HEK293 (cell line): ENCODE measurements around the gene UBAC2.

Source experiments
- CTCF ChIA-PET: fragments of 350-600 bp; formaldehyde crosslinking; extraction: SDS; loops from one replicate; lab custom pipeline; 2021; ENCODE audit warnings: antibody characterized with exemption; lab: Yijun Ruan, JAX
- POLR2A ChIA-PET: fragments of 300-600 bp; formaldehyde crosslinking; extraction: SDS; loops from one replicate; lab custom pipeline; 2020; ENCODE audit warnings: antibody characterized with exemption, inconsistent platforms; lab: Yijun Ruan, JAX
- H3K27ac ChIP-seq: fragments of 200-500 bp; sonication (Bioruptor generic); 2 replicates; pipeline ENCODE4 v1.5.1; 2014; ENCODE audit warnings: low read depth, low read length, control low read depth, inconsistent platforms; ENCODE audit errors: extremely low read depth
- H3K36me3 ChIP-seq, 2 experiments: fragments of 200-500 bp in 1 of 2; sonication (Bioruptor generic) in 1 of 2; 1 replicate in 1 of 2; 2 replicates in 1 of 2; pipeline ENCODE4 v1.5.1; 2014 to 2017; ENCODE audit warnings: inconsistent platforms in 2 of 2, low read length in 2 of 2; ENCODE audit not compliant: control insufficient read depth in 2 of 2, insufficient read depth in 1 of 2
- H3K4me1 ChIP-seq: fragments of 200-500 bp; sonication (Bioruptor generic); 2 replicates; pipeline ENCODE4 v1.5.1; 2014; ENCODE audit warnings: mild to moderate bottlenecking, low read length, inconsistent platforms; ENCODE audit not compliant: control insufficient read depth, insufficient read depth
- H3K4me3 ChIP-seq: 2 replicates; pipeline ENCODE4 v1.5.1; 2011; ENCODE audit warnings: low read depth, mild to moderate bottlenecking, control low read depth, low read length, moderate library complexity
- H3K9me3 ChIP-seq: fragments of 200-500 bp; sonication (Bioruptor generic); 2 replicates; pipeline ENCODE4 v1.5.1; 2014; ENCODE audit warnings: low read depth, low read length, inconsistent platforms; ENCODE audit not compliant: control insufficient read depth, insufficient read depth
- INSM2 ChIP-seq: fragments of 450-650 bp; formaldehyde crosslinking; IDR thresholded peaks from 2 replicates; pipeline ENCODE4 v1.5.1; 2016; ENCODE audit warnings: missing biosample characterization, missing genetic modification characterization
- KLF17 ChIP-seq: fragments of 450-650 bp; formaldehyde crosslinking; IDR thresholded peaks from 2 replicates; pipeline ENCODE4 v1.5.1; 2016; ENCODE audit warnings: missing biosample characterization, missing genetic modification characterization
- PATZ1 ChIP-seq: fragments of 450-650 bp; formaldehyde crosslinking; IDR thresholded peaks from 2 replicates; pipeline ENCODE4 v1.5.1; 2016; ENCODE audit warnings: missing biosample characterization, missing genetic modification characterization
- REST ChIP-seq: fragments of 450-650 bp; formaldehyde crosslinking; IDR thresholded peaks from 2 replicates; pipeline ENCODE4 v1.5.1; 2016; ENCODE audit warnings: missing biosample characterization, missing genetic modification characterization
- ZBTB10 ChIP-seq: fragments of 450-650 bp; formaldehyde crosslinking; IDR thresholded peaks from 2 replicates; pipeline ENCODE4 v1.5.1; 2016; ENCODE audit warnings: missing biosample characterization, missing genetic modification characterization
- ZBTB8A ChIP-seq: fragments of 450-650 bp; formaldehyde crosslinking; IDR thresholded peaks from 2 replicates; pipeline ENCODE4 v1.5.1; 2016; ENCODE audit warnings: missing biosample characterization, missing genetic modification characterization
- ZNF121 ChIP-seq: fragments of 450-650 bp; formaldehyde crosslinking; IDR thresholded peaks from 2 replicates; pipeline ENCODE4 v1.5.1; 2016; ENCODE audit warnings: missing biosample characterization, missing genetic modification characterization
- ZNF302 ChIP-seq: fragments of 450-650 bp; formaldehyde crosslinking; IDR thresholded peaks from 2 replicates; pipeline ENCODE4 v1.5.1; 2016; ENCODE audit warnings: missing biosample characterization, missing genetic modification characterization, low read depth
- ZNF311 ChIP-seq: fragments of 450-650 bp; formaldehyde crosslinking; IDR thresholded peaks from 2 replicates; pipeline ENCODE4 v1.5.1; 2017; ENCODE audit warnings: missing biosample characterization, missing genetic modification characterization, borderline replicate concordance
- ZNF335 ChIP-seq: fragments of 450-650 bp; formaldehyde crosslinking; conservative IDR thresholded peaks from 2 replicates; pipeline ENCODE4 v1.5.1; 2016; ENCODE audit warnings: missing biosample characterization, missing genetic modification characterization
- ZNF639 ChIP-seq: fragments of 450-650 bp; formaldehyde crosslinking; IDR thresholded peaks from 2 replicates; pipeline ENCODE4 v1.5.1; 2016; ENCODE audit warnings: missing biosample characterization, missing genetic modification characterization
- ZNF707 ChIP-seq: fragments of 450-650 bp; formaldehyde crosslinking; IDR thresholded peaks from 2 replicates; pipeline ENCODE4 v1.5.1; 2016; ENCODE audit warnings: missing biosample characterization, missing genetic modification characterization

UBAC2 gene

GRCh38 chr13:99164226-99164625, 36.4 kb upstream of the UBAC2 start:
- ChIA-PET POLR2A (interaction anchor here (0.7 kb wide), 1 partner anchor 129 kb away, joined by 7 read pairs; no protein-coding TSS in a partner anchor), CTCF (interaction anchor here (0.7 to 1.9 kb wide), 2 partner anchors 12 to 105 kb away, joined by 3 to 9 read pairs; no protein-coding TSS in a partner anchor)
- no peak for TF ChIP-seq INSM2 (tag by site-specific recombination)
- TF ChIP-seq ZBTB8A (tag by site-specific recombination): no peak
- TF ChIP-seq ZNF302: no peak
- no peak for TF ChIP-seq ZNF335
- no peak for TF ChIP-seq PATZ1
- no peak for TF ChIP-seq ZBTB10 (tag by site-specific recombination)
- no peak for TF ChIP-seq ZNF707 (tag by site-specific recombination)
- TF ChIP-seq ZNF121 (tag by site-specific recombination): no peak
- TF ChIP-seq REST (tag by site-specific recombination): no peak
- TF ChIP-seq ZNF639 (tag by site-specific recombination): no peak
- no peak for TF ChIP-seq KLF17 (tag by site-specific recombination)
- TF ChIP-seq ZNF311 (tag by site-specific recombination): no peak
- H3K36me3 ChIP-seq: no peaks in the 10 kb centered on the region
- H3K4me1 ChIP-seq: no peaks in the 10 kb centered on the region
- no peak overlapping the region for H3K27ac ChIP-seq
- H3K4me3 ChIP-seq: no peak overlapping the region
- H3K9me3 ChIP-seq: no peaks in the 10 kb centered on the region
